Measurements from ENCODE around the gene SPDEF.

GRCh38 chr6:34568341-34569201 is 12.4 kb upstream of the SPDEF start:
- TF ChIP-seq PBX3 (IDR thresholded peaks at IDR 0.05) (no peak), CTCF (IDR thresholded peaks at IDR 0.05) (no peak), MAFK (IDR thresholded peaks at IDR 0.05; ENCODE audit: partially characterized antibody) (no peak), FOSL2 (IDR thresholded peaks at IDR 0.05) (no peak), FOSL2 (CRISPR knock-in tag; IDR thresholded peaks at IDR 0.05) (no peak), KDM1A (IDR thresholded peaks at IDR 0.05; ENCODE audit: low read depth) (no peak), HES2 (IDR thresholded peaks at IDR 0.05) (no peak), ELK1 (IDR thresholded peaks at IDR 0.05; ENCODE audit: low read depth, low read length) (no peak), POLR2A (IDR thresholded peaks at IDR 0.05; ENCODE audit: low read length) (no peak), CEBPB (IDR thresholded peaks at IDR 0.05) (no peak), E2F6 (IDR thresholded peaks at IDR 0.05; ENCODE audit: borderline replicate concordance, low read depth) (no peak), USF2 (IDR thresholded peaks at IDR 0.05) (no peak), CHD4 (IDR thresholded peaks at IDR 0.05; ENCODE audit: borderline replicate concordance) (no peak), HOXA7 (CRISPR knock-in tag; IDR thresholded peaks at IDR 0.05) (no peak)

Measured in A549 (cell line).